GM18511 (cell line): ENCODE measurements around the gene FXYD4.
"Not testable (repeated sequence)": the region's sequence is repeated elsewhere in the genome, so short reads cannot be mapped to it uniquely, and the experiment has no call there.

Experiments
- ATAC-seq: cut with Tn5 transposase; IDR thresholded peaks from one replicate; pipeline ENCODE4 v1.9.1; 2021; ENCODE audit warnings: mild to moderate bottlenecking, moderate library complexity; ENCODE audit not compliant: unreplicated experiment

FXYD4 gene

GRCh38 chr10:43371418-43371817, at the start of gene FXYD4:
Gene FXYD4, plus strand, starts transcription at chr10:43371636. Its CDS starts 2,111 bp downstream, at chr10:43373747.
- no peak for ATAC-seq

- ATAC-seq: no peak
Observed at GRCh38 chr10:43322331-43322730, 49.1 kb upstream of the FXYD4 start.

GRCh38 chr10:43322769-43323168, 48.7 kb upstream of the FXYD4 start:
- peak; percentile 85 for ATAC-seq

GRCh38 chr10:43323245-43323644, 48.2 kb upstream of the FXYD4 start:
- ATAC-seq: no peak

- ATAC-seq: no peak
Observed at GRCh38 chr10:43324876-43325275, 46.6 kb upstream of the FXYD4 start.

- ATAC-seq: no peak
Observed at GRCh38 chr10:43327171-43327570, 44.3 kb upstream of the FXYD4 start.

- ATAC-seq: no peak
Observed at GRCh38 chr10:43327986-43328385, 43.5 kb upstream of the FXYD4 start.

- not testable (repeated sequence) for ATAC-seq
Observed at GRCh38 chr10:43328810-43329209, 42.6 kb upstream of the FXYD4 start.

GRCh38 chr10:43329246-43329885, 42.1 kb upstream of the FXYD4 start:
- ATAC-seq: not testable (repeated sequence)

- ATAC-seq: not testable (repeated sequence)
Observed at GRCh38 chr10:43330049-43330823, 41.2 kb upstream of the FXYD4 start.

GRCh38 chr10:43330824-43331127, 40.7 kb upstream of the FXYD4 start:
- ATAC-seq: not testable (repeated sequence)

GRCh38 chr10:43333653-43334052, 37.8 kb upstream of the FXYD4 start:
- no peak for ATAC-seq

- no peak for ATAC-seq
Observed at GRCh38 chr10:43336061-43336460, 35.4 kb upstream of the FXYD4 start.

- ATAC-seq: no peak
Observed at GRCh38 chr10:43336641-43337318, 34.7 kb upstream of the FXYD4 start.

- not testable (repeated sequence) for ATAC-seq
Observed at GRCh38 chr10:43337536-43337935, 33.9 kb upstream of the FXYD4 start.

- no peak for ATAC-seq
Observed at GRCh38 chr10:43338117-43338516, 33.3 kb upstream of the FXYD4 start.

- ATAC-seq: no peak
Observed at GRCh38 chr10:43339136-43339535, 32.3 kb upstream of the FXYD4 start.

- no peak for ATAC-seq
Observed at GRCh38 chr10:43340101-43340500, 31.3 kb upstream of the FXYD4 start.

- no peak for ATAC-seq
Observed at GRCh38 chr10:43340619-43341018, 30.8 kb upstream of the FXYD4 start.

- no peak for ATAC-seq
Observed at GRCh38 chr10:43341450-43341849, 30.0 kb upstream of the FXYD4 start.

- no peak for ATAC-seq
Observed at GRCh38 chr10:43342279-43343125, 28.9 kb upstream of the FXYD4 start.
